ENCODE results near the gene EIF2AK2.

DNA sequence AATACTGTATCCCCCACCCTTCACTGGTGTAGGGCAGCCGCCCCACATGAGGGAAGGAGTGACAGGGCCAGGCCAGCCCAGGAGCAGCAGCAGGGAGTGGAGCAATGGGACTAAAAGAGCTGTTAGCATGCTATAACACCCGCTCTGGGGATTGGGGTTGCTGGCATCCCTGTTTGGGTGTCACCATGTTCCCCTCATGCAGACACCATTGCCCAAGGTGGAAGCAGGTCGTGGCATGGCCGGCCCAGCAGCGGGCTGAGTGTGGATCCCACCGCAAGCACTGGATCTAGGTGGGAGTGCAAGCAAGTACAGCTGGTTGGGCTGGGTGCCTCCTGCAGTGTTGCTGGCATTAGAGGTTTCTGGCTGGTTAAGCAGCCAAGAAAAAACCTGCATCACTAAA lies 35.0 kb upstream of the EIF2AK2 start:
- TF ChIP-seq EZH2phosphoT487 (IDR thresholded peaks at IDR 0.05; ENCODE audit: insufficient read depth, low read depth) (no peak), EZH2 (IDR thresholded peaks at IDR 0.05; ENCODE audit: insufficient read depth, poor library complexity, severe bottlenecking) (no peak)

Data from GM23248 (cell line).